D721Med (cell line): Measurements from ENCODE around the gene FAM43B.

Experiments used
- DNase-seq: peaks from one replicate; pipeline ENCODE4 v3.0.0; 2011; ENCODE audit warnings: low spot score; ENCODE audit not compliant: insufficient read length
- FAIRE-seq: peaks from 2 replicates; lab custom pipeline; 2011; peaks lifted over from hg19 to GRCh38; lab: Jason Lieb, UNC
- TF ChIP-seq, protein P1 (sequence below): IDR thresholded peaks from 2 replicates; pipeline ENCODE4 v1.5.1; 2012; ENCODE audit warnings: mild to moderate bottlenecking, control low read depth; ENCODE audit not compliant: insufficient read depth; ENCODE audit errors: missing control alignments

The FAM43B gene

GRCh38 chr1:20521960-20522861 is 30.2 kb upstream of the FAM43B start:
- FAIRE-seq (no peak), DNase-seq (no peak)
- TF ChIP-seq, protein P1, sequence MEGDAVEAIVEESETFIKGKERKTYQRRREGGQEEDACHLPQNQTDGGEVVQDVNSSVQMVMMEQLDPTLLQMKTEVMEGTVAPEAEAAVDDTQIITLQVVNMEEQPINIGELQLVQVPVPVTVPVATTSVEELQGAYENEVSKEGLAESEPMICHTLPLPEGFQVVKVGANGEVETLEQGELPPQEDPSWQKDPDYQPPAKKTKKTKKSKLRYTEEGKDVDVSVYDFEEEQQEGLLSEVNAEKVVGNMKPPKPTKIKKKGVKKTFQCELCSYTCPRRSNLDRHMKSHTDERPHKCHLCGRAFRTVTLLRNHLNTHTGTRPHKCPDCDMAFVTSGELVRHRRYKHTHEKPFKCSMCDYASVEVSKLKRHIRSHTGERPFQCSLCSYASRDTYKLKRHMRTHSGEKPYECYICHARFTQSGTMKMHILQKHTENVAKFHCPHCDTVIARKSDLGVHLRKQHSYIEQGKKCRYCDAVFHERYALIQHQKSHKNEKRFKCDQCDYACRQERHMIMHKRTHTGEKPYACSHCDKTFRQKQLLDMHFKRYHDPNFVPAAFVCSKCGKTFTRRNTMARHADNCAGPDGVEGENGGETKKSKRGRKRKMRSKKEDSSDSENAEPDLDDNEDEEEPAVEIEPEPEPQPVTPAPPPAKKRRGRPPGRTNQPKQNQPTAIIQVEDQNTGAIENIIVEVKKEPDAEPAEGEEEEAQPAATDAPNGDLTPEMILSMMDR: peak; percentile 97

DNA sequence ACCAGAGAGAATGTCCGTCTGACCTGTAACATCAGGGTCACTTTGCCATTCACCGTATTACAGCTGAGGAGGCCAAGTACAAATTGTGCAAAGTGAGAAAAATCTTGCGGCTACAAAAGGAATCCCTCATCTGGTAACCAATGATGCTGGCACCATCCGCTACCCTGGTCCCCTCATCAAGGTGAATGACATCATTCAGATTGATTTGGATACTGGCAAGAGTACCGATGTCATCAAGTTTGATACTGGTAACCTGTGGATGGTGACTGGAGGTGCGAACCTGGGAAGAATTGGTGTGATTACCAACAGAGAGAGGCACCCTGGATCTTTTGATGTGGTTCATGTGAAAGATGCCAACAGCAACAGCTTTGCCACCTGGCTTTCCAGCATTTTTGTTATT is 26.1 kb upstream of the FAM43B start:
- no peak for FAIRE-seq
- no peak for DNase-seq
- TF ChIP-seq, protein P1: no peak

- FAIRE-seq (no peak), DNase-seq (no peak)
- TF ChIP-seq, protein P1: no peak
Observed at GRCh38 chr1:20528221-20528620, 24.2 kb upstream of the FAM43B start.

DNA sequence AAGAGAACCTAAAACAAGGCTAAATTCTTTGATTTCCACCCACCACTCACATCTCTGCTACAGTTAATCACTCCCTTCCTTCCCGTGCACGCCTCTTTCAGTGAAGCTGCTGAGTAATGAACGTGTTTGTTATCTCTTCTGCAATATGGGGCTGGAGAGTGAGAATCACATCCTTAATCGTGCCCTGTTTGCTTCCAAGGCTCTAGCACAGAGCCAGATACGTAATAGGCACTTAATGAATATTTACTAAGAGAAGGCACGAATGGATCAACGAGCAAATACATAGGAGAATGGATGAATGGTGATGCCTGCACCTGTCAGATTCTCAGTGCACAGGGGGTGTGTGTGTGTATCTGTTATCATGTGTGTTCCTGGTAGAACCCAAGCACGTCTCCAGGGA is 22.1 kb upstream of the FAM43B start:
- no peak for FAIRE-seq
- DNase-seq: no peak
- TF ChIP-seq, protein P1: no peak

GRCh38 chr1:20530901-20531300 is 21.5 kb upstream of the FAM43B start:
- no peak for DNase-seq
- TF ChIP-seq, protein P1: no peak
- no peak for FAIRE-seq

- DNase-seq: no peak
- FAIRE-seq: no peak
- TF ChIP-seq, protein P1: no peak
Observed at GRCh38 chr1:20533635-20534034, 18.7 kb upstream of the FAM43B start.
